ENCODE data around the gene TSPAN13. TPM values are rescaled to one million over a fixed set of nuclear protein-coding genes. Genes with fewer than 3 reads are reported as not detected.

TSPAN13 gene
- total RNA-seq, 4 donors from 2014 or later = 2.1 to 8.8 (median 6.5) TPM

DNA sequence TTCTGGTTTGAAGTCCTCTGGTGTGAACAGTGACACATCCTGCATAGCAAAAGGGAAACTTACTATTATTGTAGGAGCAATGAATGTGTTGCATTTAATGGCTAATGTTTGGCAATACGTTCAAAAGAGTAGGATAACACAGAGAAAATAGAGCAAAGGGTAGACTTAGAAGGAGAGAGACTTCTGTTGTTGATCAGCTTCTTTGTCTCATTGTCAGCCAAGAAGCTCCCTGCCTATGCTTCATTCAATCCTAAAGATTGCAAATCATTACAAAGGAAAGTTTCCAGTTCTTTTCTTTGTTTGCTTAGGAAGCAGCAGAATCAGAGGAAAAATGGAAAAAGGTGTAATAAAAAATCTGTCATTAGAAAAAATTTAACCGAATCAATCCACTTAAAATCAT, 7.9 kb upstream of the TSPAN13 start:
- DNase-seq (ENCODE audit: extremely low spot score) = no peak
- WGBS = 69% methylated on average over 2 of the region's 2 CpGs
- H3K27me3 ChIP-seq = no peaks in the 10 kb centered on the region
- no peaks in the 10 kb centered on the region for H3K36me3 ChIP-seq
- no peak overlapping the region for H3K27ac ChIP-seq (replicated peaks in 1 of 4)
- H3K9me3 ChIP-seq = no peaks in the 10 kb centered on the region
- TF ChIP-seq POLR2A (IDR thresholded peaks at IDR 0.05; ENCODE audit: low read depth) (no peak), EP300 (IDR thresholded peaks at IDR 0.05) (no peak), POLR2AphosphoS5 (IDR thresholded peaks at IDR 0.05) (no peak)
- TF ChIP-seq, protein P1, sequence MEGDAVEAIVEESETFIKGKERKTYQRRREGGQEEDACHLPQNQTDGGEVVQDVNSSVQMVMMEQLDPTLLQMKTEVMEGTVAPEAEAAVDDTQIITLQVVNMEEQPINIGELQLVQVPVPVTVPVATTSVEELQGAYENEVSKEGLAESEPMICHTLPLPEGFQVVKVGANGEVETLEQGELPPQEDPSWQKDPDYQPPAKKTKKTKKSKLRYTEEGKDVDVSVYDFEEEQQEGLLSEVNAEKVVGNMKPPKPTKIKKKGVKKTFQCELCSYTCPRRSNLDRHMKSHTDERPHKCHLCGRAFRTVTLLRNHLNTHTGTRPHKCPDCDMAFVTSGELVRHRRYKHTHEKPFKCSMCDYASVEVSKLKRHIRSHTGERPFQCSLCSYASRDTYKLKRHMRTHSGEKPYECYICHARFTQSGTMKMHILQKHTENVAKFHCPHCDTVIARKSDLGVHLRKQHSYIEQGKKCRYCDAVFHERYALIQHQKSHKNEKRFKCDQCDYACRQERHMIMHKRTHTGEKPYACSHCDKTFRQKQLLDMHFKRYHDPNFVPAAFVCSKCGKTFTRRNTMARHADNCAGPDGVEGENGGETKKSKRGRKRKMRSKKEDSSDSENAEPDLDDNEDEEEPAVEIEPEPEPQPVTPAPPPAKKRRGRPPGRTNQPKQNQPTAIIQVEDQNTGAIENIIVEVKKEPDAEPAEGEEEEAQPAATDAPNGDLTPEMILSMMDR (IDR thresholded peaks at IDR 0.05) = no peak
- peaks cover 0 to 20% (median 8%) of the 10 kb centered on the region in 4 donors for H3K4me1 ChIP-seq
- no peak overlapping the region for H3K4me3 ChIP-seq
- intact Hi-C loops (cut with DNase I) = no loop called here

DNA sequence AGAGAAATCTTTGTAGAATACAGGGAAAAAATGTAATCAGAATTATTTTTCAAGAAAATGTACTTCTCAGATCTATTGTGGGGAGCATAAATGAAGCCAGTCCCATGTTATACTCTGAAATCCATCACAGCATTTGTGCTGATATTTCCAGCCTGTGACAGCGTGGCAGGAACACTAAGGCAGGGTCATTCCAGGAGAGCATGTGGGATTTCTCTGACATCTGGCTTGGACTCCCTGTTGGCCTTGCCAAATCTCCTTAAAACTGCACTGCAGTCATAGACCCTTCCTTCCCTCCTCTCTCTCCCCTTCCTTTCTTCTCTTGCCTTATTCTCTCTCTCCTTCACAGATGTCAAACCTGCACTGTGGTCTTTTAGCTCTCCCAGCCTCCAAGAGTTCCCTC, 6.5 kb upstream of the TSPAN13 start:
- H3K36me3 ChIP-seq = no peaks in the 10 kb centered on the region
- no peak for DNase-seq (ENCODE audit: extremely low spot score)
- intact Hi-C loops (cut with DNase I) = no loop called here
- H3K27ac ChIP-seq (replicated peaks in 1 of 4) = no peak overlapping the region
- H3K9me3 ChIP-seq = no peaks in the 10 kb centered on the region
- no peak overlapping the region for H3K4me3 ChIP-seq
- 47% methylated on average over 1 of the region's 1 CpG for WGBS
- peaks cover 0 to 20% (median 8%) of the 10 kb centered on the region in 4 donors for H3K4me1 ChIP-seq
- H3K27me3 ChIP-seq = no peaks in the 10 kb centered on the region
- TF ChIP-seq POLR2AphosphoS5 (IDR thresholded peaks at IDR 0.05) (peak in 1 of 2 donors; percentile 32), EP300 (IDR thresholded peaks at IDR 0.05) (no peak)

DNA sequence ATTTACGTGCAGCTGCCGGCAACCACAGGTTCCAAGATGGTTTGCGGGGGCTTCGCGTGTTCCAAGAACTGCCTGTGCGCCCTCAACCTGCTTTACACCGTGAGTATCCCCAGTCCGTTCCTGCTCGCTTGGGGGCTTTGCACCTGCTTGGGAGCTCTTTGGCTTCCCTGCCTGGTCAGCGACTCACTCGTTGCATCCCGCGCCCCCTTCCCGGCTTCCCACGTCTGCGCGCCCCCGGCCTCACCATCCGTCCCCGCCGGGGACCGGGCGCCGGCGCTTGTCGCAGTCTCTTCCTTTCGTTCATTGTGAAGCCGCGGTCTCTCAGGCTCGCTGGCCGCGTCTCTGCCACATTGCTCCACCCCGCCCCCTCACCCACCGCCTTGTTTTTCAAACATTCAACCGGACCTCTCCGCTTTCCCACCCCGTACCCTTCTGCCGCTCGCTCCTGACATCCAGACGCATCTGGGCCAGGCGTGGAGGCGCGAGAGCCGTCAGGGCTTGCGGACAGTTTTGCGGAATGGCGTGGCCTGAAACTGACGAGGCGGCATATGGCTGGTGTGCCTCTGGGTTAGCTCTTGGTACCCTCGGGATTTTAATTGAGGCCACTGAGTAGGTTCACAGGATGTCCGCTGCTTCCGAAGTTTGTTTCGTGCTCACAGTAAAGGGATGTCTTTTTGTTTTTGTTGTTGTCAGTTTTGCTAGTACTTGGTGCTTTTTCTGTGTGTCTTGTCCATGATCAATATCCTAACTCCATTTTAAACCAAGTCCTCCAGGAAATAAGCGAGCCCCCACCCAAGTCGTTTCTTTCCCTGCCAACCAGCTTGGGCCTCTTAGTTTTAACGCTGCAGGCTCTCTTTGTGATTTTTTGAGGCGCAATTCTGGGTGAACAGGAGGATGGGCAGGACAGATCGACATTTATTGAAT, 639 bp downstream of the TSPAN13 start:
- 9% methylated on average over 50 of the region's 58 CpGs for WGBS
- peak overlapping the region; percentile 16 to 44 (median 34) for H3K27ac ChIP-seq (replicated peaks in 1 of 4)
- H3K4me1 ChIP-seq = peaks cover 0 to 14% (median 14%) of the 10 kb centered on the region in 4 donors

DNA sequence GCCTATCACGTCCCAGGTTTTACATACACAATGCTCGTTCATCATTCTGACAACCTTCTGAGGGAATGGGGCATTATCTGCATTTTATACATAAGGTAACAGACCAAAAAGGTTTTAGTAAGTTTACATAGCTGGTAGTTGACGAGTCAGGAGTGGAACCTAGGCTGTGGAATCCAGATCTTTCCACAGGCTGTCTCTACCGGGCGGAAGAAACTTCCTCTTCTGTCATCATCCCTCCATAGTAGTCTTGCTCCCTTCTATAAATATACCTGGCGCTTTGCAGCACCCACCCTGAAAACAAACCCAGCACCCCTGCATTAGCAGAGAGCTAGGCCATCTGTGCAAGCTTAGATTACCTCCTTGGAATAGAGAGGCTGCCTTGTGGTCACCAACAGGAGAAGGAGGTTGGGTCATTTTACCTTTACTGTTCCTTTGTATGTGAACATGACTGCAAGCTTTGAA, 1.3 kb downstream of the TSPAN13 start:
- no peaks in the 10 kb centered on the region for H3K36me3 ChIP-seq
- intact Hi-C loops (cut with DNase I) = no loop called here
- no peak for DNase-seq (ENCODE audit: extremely low spot score)
- H3K4me1 ChIP-seq = peaks cover 0 to 14% (median 14%) of the 10 kb centered on the region in 4 donors
- peaks cover 0 to 9% (median 0%) of the 10 kb centered on the region in 4 donors for H3K27me3 ChIP-seq
- TF ChIP-seq EP300 (IDR thresholded peaks at IDR 0.05) = no peak
- TF ChIP-seq, protein P1 (IDR thresholded peaks at IDR 0.05) = no peak
- TF ChIP-seq POLR2A (IDR thresholded peaks at IDR 0.05; ENCODE audit: low read depth) = no peak
- no peak for TF ChIP-seq POLR2AphosphoS5 (IDR thresholded peaks at IDR 0.05)
- 72% methylated on average over 6 of the region's 6 CpGs for WGBS
- peak overlapping the region in 1 of 4 donors; percentile 43 for H3K27ac ChIP-seq (replicated peaks in 1 of 4)
- H3K4me3 ChIP-seq = peak overlapping the region; percentile 62 to 70 (median 66)
- no peaks in the 10 kb centered on the region for H3K9me3 ChIP-seq

More for the DNA sequence above, 639 bp downstream of the TSPAN13 start:
- H3K4me3 ChIP-seq = peak overlapping the region; percentile 62 to 70 (median 66)
- no peak for DNase-seq (ENCODE audit: extremely low spot score)
- no peaks in the 10 kb centered on the region for H3K9me3 ChIP-seq
- intact Hi-C loops (cut with DNase I) = no loop called here
- peaks cover 0 to 9% (median 0%) of the 10 kb centered on the region in 4 donors for H3K27me3 ChIP-seq
- H3K36me3 ChIP-seq = no peaks in the 10 kb centered on the region
- TF ChIP-seq EP300 (IDR thresholded peaks at IDR 0.05) = no peak
- TF ChIP-seq, protein P1 (IDR thresholded peaks at IDR 0.05) = no peak
- TF ChIP-seq POLR2AphosphoS5 (IDR thresholded peaks at IDR 0.05) = no peak
- no peak for TF ChIP-seq POLR2A (IDR thresholded peaks at IDR 0.05; ENCODE audit: low read depth)

DNA sequence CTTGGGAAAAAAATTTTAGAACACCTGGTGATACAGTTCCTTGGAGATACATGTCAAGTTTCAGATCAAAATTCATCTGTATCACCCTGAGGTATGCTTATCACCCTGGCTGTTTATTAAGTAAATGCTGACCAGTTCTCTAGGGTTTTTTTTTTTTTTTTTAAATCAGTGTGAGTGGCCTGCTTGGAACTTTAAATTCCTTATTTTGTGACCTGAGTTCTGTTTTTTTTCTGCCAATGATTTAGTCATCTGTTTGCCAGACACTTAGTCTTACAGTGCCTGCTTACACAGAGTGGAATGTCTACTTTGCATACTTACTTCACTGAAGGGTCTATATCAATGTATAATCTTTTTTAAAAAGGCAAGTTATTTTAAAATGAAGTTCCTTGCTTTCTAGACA, 1.8 kb downstream of the TSPAN13 start:
- no peaks in the 10 kb centered on the region for H3K9me3 ChIP-seq
- no peak for DNase-seq (ENCODE audit: extremely low spot score)
- H3K36me3 ChIP-seq = no peaks in the 10 kb centered on the region
- TF ChIP-seq, protein P1 (IDR thresholded peaks at IDR 0.05) = no peak
- TF ChIP-seq EP300 (IDR thresholded peaks at IDR 0.05) (no peak), POLR2A (IDR thresholded peaks at IDR 0.05; ENCODE audit: low read depth) (no peak), POLR2AphosphoS5 (IDR thresholded peaks at IDR 0.05) (no peak)
- peaks cover 0 to 9% (median 0%) of the 10 kb centered on the region in 4 donors for H3K27me3 ChIP-seq
- intact Hi-C loops (cut with DNase I) = no loop called here
- peak overlapping the region in 1 of 4 donors; percentile 67 for H3K4me3 ChIP-seq
- peaks cover 0 to 14% (median 14%) of the 10 kb centered on the region in 4 donors for H3K4me1 ChIP-seq
- no peak overlapping the region for H3K27ac ChIP-seq (replicated peaks in 1 of 4)
